BJ (cell line): ENCODE results near the gene ALDH16A1. TPM values are rescaled to one million over a fixed set of nuclear protein-coding genes. Genes with fewer than 3 reads are reported as not detected.

ENCODE experiments used
- CTCF ChIA-PET: fragments of 350-600 bp; formaldehyde crosslinking; extraction: SDS; loops from one replicate; lab custom pipeline; 2021; ENCODE audit warnings: antibody characterized with exemption, inconsistent platforms; lab: Yijun Ruan, JAX
- POLR2A ChIA-PET: fragments of 300-600 bp; sonication (Branson Sonifier 250); formaldehyde crosslinking; extraction: SDS; loops from one replicate; lab custom pipeline; 2021; ENCODE audit warnings: antibody characterized with exemption; lab: Charles Lee
- DNase-seq: peaks from one replicate; pipeline ENCODE4 v3.0.0-alpha.2; 2011; ENCODE audit warnings: low read depth
- H3K27me3 ChIP-seq: 2 replicates; pipeline ENCODE4 v1.6.0; 2011; ENCODE audit warnings: low read length; ENCODE audit not compliant: control insufficient read depth, insufficient read depth
- H3K36me3 ChIP-seq: 2 replicates; pipeline ENCODE4 v1.5.1; 2011; ENCODE audit warnings: low read length; ENCODE audit not compliant: control insufficient read depth, insufficient read depth
- H3K4me3 ChIP-seq: 2 replicates; pipeline ENCODE4 v1.5.1; 2011; ENCODE audit warnings: low read depth, mild to moderate bottlenecking, control low read depth, low read length
- polyA minus RNA-seq: library from RNA; depleted of rRNA, polyadenylated mRNA; stranded (reverse); fragments of >200 nt; gene quantifications from 2 replicates; pipeline ENCODE4 v1.2.3, GENCODE V29; 2011; rRNA and poly(A)+ RNA removed
- polyA plus RNA-seq: library from polyadenylated mRNA; depleted of rRNA; stranded (reverse); fragments of >200 nt; gene quantifications from 2 replicates; pipeline ENCODE4 v1.2.3, GENCODE V29; 2011; rRNA removed
- TF ChIP-seq, protein P1 (sequence below): IDR thresholded peaks from 2 replicates; pipeline ENCODE4 v1.5.1; 2011; ENCODE audit warnings: low read depth, mild to moderate bottlenecking, control low read depth, inconsistent platforms, low read length, moderate library complexity; ENCODE audit not compliant: insufficient read depth

Gene ALDH16A1
- polyA plus RNA-seq (5.9 and 15.0 TPM in 2 replicates), polyA minus RNA-seq (8.0 and 8.3 TPM in 2 replicates)

- Histone ChIP-seq H3K36me3 (peaks cover 2% of the 10 kb centered on the region; the same call in 1 of the 2 replicates), H3K4me3 (peak within 1 kb of the TSS; percentile 79), H3K27me3 (no peaks in the 10 kb centered on the region)
- POLR2A ChIA-PET, result interaction anchor here (0.6 to 1.0 kb wide), 2 partner anchors 43 to 224 kb away, joined by 3 to 4 read pairs; partner anchors contain the start of genes PRMT1 and RPS11
- TF ChIP-seq, protein P1, sequence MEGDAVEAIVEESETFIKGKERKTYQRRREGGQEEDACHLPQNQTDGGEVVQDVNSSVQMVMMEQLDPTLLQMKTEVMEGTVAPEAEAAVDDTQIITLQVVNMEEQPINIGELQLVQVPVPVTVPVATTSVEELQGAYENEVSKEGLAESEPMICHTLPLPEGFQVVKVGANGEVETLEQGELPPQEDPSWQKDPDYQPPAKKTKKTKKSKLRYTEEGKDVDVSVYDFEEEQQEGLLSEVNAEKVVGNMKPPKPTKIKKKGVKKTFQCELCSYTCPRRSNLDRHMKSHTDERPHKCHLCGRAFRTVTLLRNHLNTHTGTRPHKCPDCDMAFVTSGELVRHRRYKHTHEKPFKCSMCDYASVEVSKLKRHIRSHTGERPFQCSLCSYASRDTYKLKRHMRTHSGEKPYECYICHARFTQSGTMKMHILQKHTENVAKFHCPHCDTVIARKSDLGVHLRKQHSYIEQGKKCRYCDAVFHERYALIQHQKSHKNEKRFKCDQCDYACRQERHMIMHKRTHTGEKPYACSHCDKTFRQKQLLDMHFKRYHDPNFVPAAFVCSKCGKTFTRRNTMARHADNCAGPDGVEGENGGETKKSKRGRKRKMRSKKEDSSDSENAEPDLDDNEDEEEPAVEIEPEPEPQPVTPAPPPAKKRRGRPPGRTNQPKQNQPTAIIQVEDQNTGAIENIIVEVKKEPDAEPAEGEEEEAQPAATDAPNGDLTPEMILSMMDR, result no peak
- CTCF ChIA-PET, result interaction anchor here (0.6 to 2.6 kb wide), 5 partner anchors 9 to 78 kb away, joined by 3 to 9 read pairs (median 3); partner anchors contain the start of gene FLT3LG
- DNase-seq, result peak; percentile 80
These were observed at the start of gene ALDH16A1 for GRCh38 chr19:49453013-49453756. Gene ALDH16A1 (plus strand): TSS chr19:49453225. CDS start chr19:49453332, 107 bp downstream.

DNA sequence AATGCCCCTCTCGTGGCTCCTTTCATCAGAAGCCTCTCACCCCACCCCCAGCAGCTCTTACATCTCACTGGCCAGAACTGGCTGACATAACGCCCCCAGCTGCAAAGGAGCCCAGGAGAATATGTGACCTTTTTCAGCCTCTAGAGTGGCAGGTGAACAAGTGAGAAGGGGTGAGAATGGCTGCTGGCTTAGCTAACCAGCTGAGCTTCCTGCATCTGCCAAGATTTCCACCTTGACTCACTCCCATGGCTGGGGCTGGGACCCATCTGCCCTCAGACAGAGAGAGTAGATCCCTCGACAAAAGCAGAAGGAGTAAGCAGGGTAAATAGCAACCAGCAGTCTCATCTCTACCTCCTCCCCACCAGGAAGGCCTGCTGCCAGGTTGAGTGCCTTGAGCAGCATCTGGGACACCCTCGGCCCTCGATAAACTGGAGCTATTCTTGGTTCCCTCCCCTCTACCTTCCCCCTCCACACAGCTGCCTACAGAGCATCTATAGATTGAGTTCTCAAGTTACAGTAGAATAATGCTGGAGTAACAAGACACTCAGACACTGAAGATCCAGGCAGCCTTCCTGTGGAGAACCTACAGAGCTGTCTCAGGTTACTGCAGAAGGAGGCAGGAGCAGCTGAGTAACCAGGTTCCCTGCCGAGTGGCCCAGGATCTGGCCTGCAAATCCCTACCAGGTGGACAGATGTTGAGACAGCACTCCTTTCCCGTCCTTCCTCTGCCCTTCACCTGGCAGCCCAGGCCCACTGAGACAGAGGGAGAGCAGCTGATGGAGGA lies 49.4 kb upstream of the ALDH16A1 start:
- DNase-seq, result no peak
- TF ChIP-seq, protein P1, result no peak
- no peaks in the 10 kb centered on the region for H3K36me3 ChIP-seq
- no peak overlapping the region for H3K4me3 ChIP-seq
- CTCF ChIA-PET, result interaction anchor here (0.8 to 1.1 kb wide), 5 partner anchors 12 to 47 kb away, joined by 3 to 4 read pairs (median 3); partner anchors contain the start of gene PIH1D1
- H3K27me3 ChIP-seq, result peaks cover 4% of the 10 kb centered on the region
- POLR2A ChIA-PET, result no interaction called here

DNA sequence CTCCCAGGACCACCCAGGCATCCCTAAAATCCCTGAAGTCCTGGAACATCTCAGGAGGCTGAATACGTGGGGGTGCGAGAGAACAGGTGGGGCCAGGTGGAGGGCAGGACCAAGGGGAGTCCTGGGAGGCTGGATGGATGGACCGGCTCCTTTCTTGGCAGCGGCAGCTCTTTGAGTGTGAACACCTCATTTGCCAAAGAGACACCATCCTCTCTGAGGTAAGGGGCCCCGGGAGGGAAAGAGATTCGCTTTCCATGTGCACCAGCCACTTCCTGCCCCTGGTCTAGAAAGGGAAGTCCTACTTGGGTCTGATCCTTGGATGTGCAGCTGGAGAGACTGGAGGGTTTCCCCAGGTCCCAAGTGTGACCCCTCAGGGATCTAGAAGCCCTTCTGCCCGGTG lies 45.9 kb upstream of the ALDH16A1 start:
- Histone ChIP-seq H3K4me3 (no peak overlapping the region), H3K27me3 (peaks cover 1% of the 10 kb centered on the region; the same call in 1 of the 2 replicates), H3K36me3 (no peaks in the 10 kb centered on the region)
- ChIA-PET POLR2A (no interaction called here), CTCF (no interaction called here)
- TF ChIP-seq, protein P1, result no peak
- no peak for DNase-seq

- no peak for DNase-seq
- Histone ChIP-seq H3K27me3 (peaks cover 1% of the 10 kb centered on the region), H3K4me3 (no peak overlapping the region), H3K36me3 (no peaks in the 10 kb centered on the region)
- POLR2A ChIA-PET, result no interaction called here
- CTCF ChIA-PET, result no interaction called here
- TF ChIP-seq, protein P1, result no peak
These were observed 45.5 kb upstream of the ALDH16A1 start for GRCh38 chr19:49407482-49408015.
